HEK293T (cell line): Measurements from ENCODE around the gene CORO2A.

Source experiments
- CTCF ChIA-PET: fragments of 350-600 bp; formaldehyde crosslinking; extraction: SDS; loops from one replicate; lab custom pipeline; 2021; ENCODE audit warnings: antibody characterized with exemption, inconsistent platforms; lab: Yijun Ruan, JAX
- POLR2A ChIA-PET: fragments of 350-600 bp; formaldehyde crosslinking; extraction: SDS; loops from one replicate; lab custom pipeline; 2020; ENCODE audit warnings: antibody characterized with exemption, inconsistent platforms; lab: Yijun Ruan, JAX
- DNase-seq: peaks from one replicate; pipeline ENCODE4 v3.0.0; 2012; ENCODE audit warnings: mixed read lengths; ENCODE audit errors: extremely low spot score
- ARNT ChIP-seq: fragments of 450-650 bp; IDR thresholded peaks from 2 replicates; pipeline ENCODE4 v1.6.1; 2017; ENCODE audit warnings: mild to moderate bottlenecking
- BHLHE40 ChIP-seq: fragments of 450-650 bp; IDR thresholded peaks from 2 replicates; pipeline ENCODE4 v1.6.1; 2016; ENCODE audit warnings: mild to moderate bottlenecking, moderate library complexity, borderline replicate concordance
- CTBP1 ChIP-seq: fragments of 450-650 bp; IDR thresholded peaks from 2 replicates; pipeline ENCODE4 v1.6.1; 2016; ENCODE audit warnings: borderline replicate concordance
- ELF4 ChIP-seq: fragments of 450-650 bp; IDR thresholded peaks from 2 replicates; pipeline ENCODE4 v1.6.1; 2017; ENCODE audit warnings: antibody characterized with exemption
- FOXA1 ChIP-seq: fragments of 450-650 bp; IDR thresholded peaks from 2 replicates; pipeline ENCODE4 v1.6.1; 2016; ENCODE audit warnings: mild to moderate bottlenecking
- FOXK2 ChIP-seq: fragments of 450-650 bp; IDR thresholded peaks from 2 replicates; pipeline ENCODE4 v1.6.1; 2016; ENCODE audit warnings: mild to moderate bottlenecking
- FOXM1 ChIP-seq: fragments of 450-650 bp; IDR thresholded peaks from 2 replicates; pipeline ENCODE4 v1.6.1; 2017; ENCODE audit warnings: mild to moderate bottlenecking, borderline replicate concordance
- HDGF ChIP-seq: fragments of 450-650 bp; IDR thresholded peaks from 2 replicates; pipeline ENCODE4 v1.6.1; 2017; ENCODE audit warnings: antibody characterized with exemption, borderline replicate concordance
- L3MBTL2 ChIP-seq: fragments of 450-650 bp; conservative IDR thresholded peaks from 2 replicates; pipeline ENCODE4 v1.6.1; 2016; ENCODE audit warnings: mild to moderate bottlenecking
- LEF1 ChIP-seq: fragments of 450-650 bp; IDR thresholded peaks from 2 replicates; pipeline ENCODE4 v1.6.1; 2017; ENCODE audit warnings: mild to moderate bottlenecking, borderline replicate concordance
- NFRKB ChIP-seq: fragments of 450-650 bp; IDR thresholded peaks from 2 replicates; pipeline ENCODE4 v1.6.1; 2016; ENCODE audit warnings: mild to moderate bottlenecking, moderate library complexity
- SP1 ChIP-seq: fragments of 450-650 bp; IDR thresholded peaks from 2 replicates; pipeline ENCODE4 v1.6.1; 2017
- SUZ12 ChIP-seq: fragments of 450-650 bp; IDR thresholded peaks from 2 replicates; pipeline ENCODE4 v1.6.1; 2016; ENCODE audit warnings: mild to moderate bottlenecking
- TARDBP ChIP-seq: fragments of 450-650 bp; IDR thresholded peaks from 2 replicates; pipeline ENCODE4 v1.6.1; 2016
- ZNF384 ChIP-seq: fragments of 450-650 bp; IDR thresholded peaks from 2 replicates; pipeline ENCODE4 v1.6.1; 2016
- TF ChIP-seq, protein P1 (sequence below): fragments of 450-650 bp; IDR thresholded peaks from 2 replicates; pipeline ENCODE4 v1.6.1; 2016

The CORO2A gene

DNA sequence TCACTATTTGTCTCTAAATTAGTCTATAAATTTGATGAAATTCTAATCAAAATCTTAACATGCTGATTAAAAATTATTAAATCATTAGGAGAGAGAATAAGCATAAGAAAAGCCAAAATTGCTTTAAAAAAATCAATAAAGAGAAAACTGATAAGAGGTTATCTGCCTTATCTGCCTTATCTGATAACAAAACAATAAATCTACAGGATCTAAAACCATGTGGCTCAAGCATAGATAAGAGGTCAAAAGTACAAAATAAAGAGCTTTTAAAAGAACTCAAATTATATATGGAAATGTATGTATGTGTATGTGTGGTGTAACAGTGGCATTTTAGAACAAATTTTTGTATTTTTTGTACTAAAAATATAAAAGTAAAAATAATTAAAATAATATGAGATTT lies 92.0 kb downstream of the CORO2A start:
- POLR2A ChIA-PET: no interaction called here
- DNase-seq: no peak
- TF ChIP-seq SP1 (no peak), TARDBP (no peak), FOXA1 (no peak), L3MBTL2 (no peak), BHLHE40 (no peak), FOXK2 (no peak), CTBP1 (no peak), NFRKB (no peak), HDGF (no peak)
- TF ChIP-seq, protein P1, sequence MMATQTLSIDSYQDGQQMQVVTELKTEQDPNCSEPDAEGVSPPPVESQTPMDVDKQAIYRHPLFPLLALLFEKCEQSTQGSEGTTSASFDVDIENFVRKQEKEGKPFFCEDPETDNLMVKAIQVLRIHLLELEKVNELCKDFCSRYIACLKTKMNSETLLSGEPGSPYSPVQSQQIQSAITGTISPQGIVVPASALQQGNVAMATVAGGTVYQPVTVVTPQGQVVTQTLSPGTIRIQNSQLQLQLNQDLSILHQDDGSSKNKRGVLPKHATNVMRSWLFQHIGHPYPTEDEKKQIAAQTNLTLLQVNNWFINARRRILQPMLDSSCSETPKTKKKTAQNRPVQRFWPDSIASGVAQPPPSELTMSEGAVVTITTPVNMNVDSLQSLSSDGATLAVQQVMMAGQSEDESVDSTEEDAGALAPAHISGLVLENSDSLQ: no peak
- CTCF ChIA-PET: no interaction called here

DNA sequence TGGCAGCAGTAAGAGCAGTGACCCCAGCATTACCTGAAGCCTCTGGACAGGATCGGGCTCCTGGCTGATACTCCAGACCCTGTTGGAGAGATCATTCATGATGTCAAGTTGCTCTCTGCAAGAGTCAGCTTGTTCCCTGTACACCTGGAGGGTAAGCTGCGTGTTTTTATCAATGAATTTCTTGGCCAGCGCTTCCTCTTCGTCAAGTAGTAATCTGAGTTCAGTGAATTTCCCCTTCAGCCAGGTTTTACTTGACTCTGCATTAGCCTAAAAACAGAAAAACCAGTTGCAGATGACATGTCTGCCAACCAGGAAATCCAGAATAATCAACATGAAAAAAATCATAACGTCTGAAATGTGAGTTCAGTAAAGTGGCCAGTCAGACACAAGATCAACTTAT lies 92.5 kb downstream of the CORO2A start:
- ChIA-PET POLR2A (no interaction called here), CTCF (no interaction called here)
- no peak for DNase-seq
- TF ChIP-seq SP1: no peak

DNA sequence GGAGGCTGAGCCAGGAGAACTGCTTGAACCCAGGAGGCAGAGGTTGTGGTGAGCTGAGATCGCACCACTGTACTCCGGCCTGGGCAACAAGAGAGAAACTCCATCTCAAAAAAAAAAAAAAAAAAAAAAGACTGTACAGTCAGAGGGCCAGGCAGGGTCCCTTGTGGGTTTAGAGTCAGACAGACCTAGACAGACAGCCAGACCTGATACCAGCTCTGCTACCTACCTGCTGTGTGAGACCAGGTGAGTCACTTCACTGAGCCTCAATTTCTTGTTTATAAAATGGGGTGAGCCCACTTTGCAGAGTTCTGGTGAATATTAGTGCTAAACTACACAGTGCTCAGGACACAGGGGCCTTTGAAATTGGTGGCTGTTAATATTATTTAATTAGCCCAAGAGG lies 93.1 kb downstream of the CORO2A start:
- DNase-seq: no peak
- ChIA-PET CTCF (no interaction called here), POLR2A (no interaction called here)
- TF ChIP-seq, protein P1: no peak
- TF ChIP-seq FOXK2: no peak
- TF ChIP-seq LEF1: no peak
- TF ChIP-seq FOXA1: no peak
- no peak for TF ChIP-seq ZNF384
- no peak for TF ChIP-seq ARNT
- no peak for TF ChIP-seq BHLHE40
- TF ChIP-seq TARDBP: no peak
- no peak for TF ChIP-seq CTBP1
- TF ChIP-seq FOXM1: no peak
- TF ChIP-seq SUZ12: no peak
- TF ChIP-seq L3MBTL2: no peak
- TF ChIP-seq HDGF: no peak
- no peak for TF ChIP-seq ELF4
- no peak for TF ChIP-seq NFRKB
- TF ChIP-seq SP1: no peak

DNA sequence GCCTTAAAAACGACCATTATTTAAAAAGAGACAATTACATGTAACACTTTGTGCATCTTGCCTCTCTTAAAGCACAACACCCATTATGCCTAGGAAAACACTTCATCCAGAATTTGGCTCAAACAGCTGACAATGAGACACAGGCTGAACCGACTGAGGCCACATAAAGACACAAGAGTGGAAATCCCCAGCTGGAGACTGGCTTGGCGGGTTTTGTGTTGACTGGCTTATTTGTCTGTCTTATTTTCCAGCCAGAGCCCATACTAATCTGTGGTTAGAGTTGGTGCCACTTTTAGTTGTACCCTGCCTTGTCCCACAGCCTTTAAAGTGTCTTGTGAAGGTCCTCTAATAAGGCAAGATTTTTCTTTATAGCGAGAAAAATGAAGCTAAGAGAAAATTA lies 94.6 kb downstream of the CORO2A start:
- POLR2A ChIA-PET: no interaction called here
- DNase-seq: no peak
- CTCF ChIA-PET: no interaction called here
- TF ChIP-seq FOXK2 (no peak), FOXA1 (no peak), HDGF (no peak), NFRKB (no peak), ZNF384 (no peak), CTBP1 (no peak), ARNT (no peak)

DNA sequence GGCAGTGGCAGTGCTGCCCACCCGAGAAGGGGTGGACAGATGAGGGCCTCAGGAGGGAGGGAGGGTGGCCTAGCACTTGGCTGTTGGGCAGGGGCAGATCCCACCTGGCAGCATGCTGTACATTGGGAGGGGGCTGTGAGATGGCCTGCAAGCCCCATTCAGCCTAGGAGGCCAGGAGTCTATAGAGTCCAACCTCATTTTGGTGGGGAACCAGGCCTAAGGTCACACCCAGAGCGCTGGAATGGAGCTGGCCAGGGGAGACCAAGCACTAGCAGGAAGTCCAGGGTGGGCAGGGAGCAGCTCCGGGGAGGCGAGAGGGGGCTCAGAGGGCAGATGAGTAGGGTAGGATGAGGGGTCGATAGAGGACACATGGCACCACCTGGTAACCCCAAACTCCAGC lies 96.3 kb downstream of the CORO2A start:
- ChIA-PET CTCF (interaction anchor here (0.6 kb wide), 1 partner anchor 518 kb away, joined by 3 read pairs; no protein-coding TSS in a partner anchor), POLR2A (interaction anchor here (1.3 kb wide), 1 partner anchor 23 kb away, joined by 4 read pairs; the partner anchor contains the start of gene TRIM14)
- TF ChIP-seq TARDBP (no peak), FOXM1 (no peak), FOXA1 (no peak), LEF1 (no peak), ZNF384 (no peak), BHLHE40 (no peak), HDGF (no peak), NFRKB (no peak), ELF4 (no peak), FOXK2 (no peak), SP1 (no peak), SUZ12 (no peak)
- TF ChIP-seq, protein P1: no peak
- DNase-seq: no peak

DNA sequence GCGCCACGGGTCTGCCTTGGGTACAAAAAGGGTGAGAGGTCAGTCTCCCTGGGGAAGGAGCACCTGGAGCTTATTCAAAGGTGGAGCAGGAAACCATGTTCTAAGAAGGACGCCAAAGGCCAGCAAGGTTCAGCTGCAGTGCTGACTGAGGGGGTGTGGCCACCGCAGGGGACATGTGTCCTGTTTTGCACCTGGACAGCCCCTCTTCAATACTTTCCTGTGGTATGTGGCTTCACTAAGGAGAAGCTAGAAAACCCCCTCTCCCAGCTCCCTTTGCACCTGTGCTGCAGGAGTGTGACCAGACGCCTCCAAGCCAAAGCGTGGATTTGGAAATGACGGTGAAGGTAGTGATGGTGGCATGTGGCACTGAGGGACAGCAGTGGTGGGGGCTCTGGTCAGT lies 97.0 kb downstream of the CORO2A start:
- ChIA-PET POLR2A (no interaction called here), CTCF (interaction anchor here (0.6 kb wide), 1 partner anchor 14 kb away, joined by 4 read pairs; no protein-coding TSS in a partner anchor)
- DNase-seq: no peak
- no peak for TF ChIP-seq TARDBP
- TF ChIP-seq, protein P1: no peak
- TF ChIP-seq CTBP1: no peak
- TF ChIP-seq FOXA1: no peak
- TF ChIP-seq L3MBTL2: no peak
- no peak for TF ChIP-seq BHLHE40
- no peak for TF ChIP-seq SUZ12
- no peak for TF ChIP-seq HDGF
- TF ChIP-seq ARNT: no peak
- no peak for TF ChIP-seq FOXM1
- TF ChIP-seq FOXK2: no peak
